OCI-LY3 (cell line): Measurements from ENCODE around the gene LDLR.

Source experiments
- H2AFZ ChIP-seq: fragments of 200-600, 300-600 bp; shearing (Covaris generic); 2 replicates; pipeline ENCODE4 v1.6.0; 2014; ENCODE audit warnings: antibody characterized with exemption, low read depth, low read length
- H3K27ac ChIP-seq: fragments of 200-600, 300-600 bp; sonication (generic); 2 replicates; pipeline ENCODE4 v1.5.1; 2014; ENCODE audit warnings: mild to moderate bottlenecking, low read length, moderate library complexity, mixed read lengths
- H3K27me3 ChIP-seq: fragments of 200-600, 300-600 bp; sonication (generic); 2 replicates; pipeline ENCODE4 v1.6.1; 2014; ENCODE audit warnings: low read depth, low read length, mixed read lengths
- H3K36me3 ChIP-seq: fragments of 200-600, 300-600 bp; sonication (generic); replicated peaks from 2 replicates; pipeline ENCODE3; 2014; ENCODE audit warnings: low read depth, low read length, mixed read lengths
- H3K4me1 ChIP-seq: fragments of 300-600, 200-600 bp; sonication (generic); 2 replicates; pipeline ENCODE4 v1.6.1; 2014; ENCODE audit warnings: low read length, mixed read lengths
- H3K4me2 ChIP-seq: fragments of 200-600, 300-600 bp; sonication (generic); 2 replicates; pipeline ENCODE4 v1.6.1; 2014; ENCODE audit warnings: low read length, mixed read lengths
- H3K4me3 ChIP-seq: fragments of 300-600, 200-600 bp; sonication (generic); 2 replicates; pipeline ENCODE4 v1.5.1; 2014; ENCODE audit warnings: antibody characterized with exemption, mild to moderate bottlenecking, low read length, moderate library complexity
- H3K79me2 ChIP-seq: fragments of 300-600, 200-600 bp; shearing (Covaris generic); 2 replicates; pipeline ENCODE4 v1.6.1; 2014; ENCODE audit warnings: mild to moderate bottlenecking, low read length, mixed read lengths
- H3K9ac ChIP-seq: fragments of 300-600, 200-600 bp; shearing (Covaris generic); 2 replicates; pipeline ENCODE4 v1.6.0; 2014; ENCODE audit warnings: mild to moderate bottlenecking, low read length, moderate library complexity
- H3K9me3 ChIP-seq: fragments of 200-600, 300-600 bp; shearing (Covaris generic); 2 replicates; pipeline ENCODE4 v1.6.1; 2014; ENCODE audit warnings: low read length, mixed read lengths; ENCODE audit not compliant: insufficient read depth
- H4K20me1 ChIP-seq: fragments of 200-600, 300-600 bp; sonication (generic); 2 replicates; pipeline ENCODE4 v1.6.1; 2016; ENCODE audit warnings: low read length, mixed read lengths; ENCODE audit not compliant: insufficient read depth
- CTCF ChIP-seq: fragments of 200-600, 300-600 bp; sonication (generic); IDR thresholded peaks from 2 replicates; pipeline ENCODE4 v1.5.1; 2014; ENCODE audit warnings: antibody characterized with exemption, low read length, low read depth
- EZH2phosphoT487 ChIP-seq: fragments of 200-600 bp; shearing (Covaris generic); IDR thresholded peaks from 2 replicates; pipeline ENCODE4 v1.6.1; 2018; ENCODE audit warnings: antibody characterized with exemption, mixed run types, low read depth

LDLR gene

DNA sequence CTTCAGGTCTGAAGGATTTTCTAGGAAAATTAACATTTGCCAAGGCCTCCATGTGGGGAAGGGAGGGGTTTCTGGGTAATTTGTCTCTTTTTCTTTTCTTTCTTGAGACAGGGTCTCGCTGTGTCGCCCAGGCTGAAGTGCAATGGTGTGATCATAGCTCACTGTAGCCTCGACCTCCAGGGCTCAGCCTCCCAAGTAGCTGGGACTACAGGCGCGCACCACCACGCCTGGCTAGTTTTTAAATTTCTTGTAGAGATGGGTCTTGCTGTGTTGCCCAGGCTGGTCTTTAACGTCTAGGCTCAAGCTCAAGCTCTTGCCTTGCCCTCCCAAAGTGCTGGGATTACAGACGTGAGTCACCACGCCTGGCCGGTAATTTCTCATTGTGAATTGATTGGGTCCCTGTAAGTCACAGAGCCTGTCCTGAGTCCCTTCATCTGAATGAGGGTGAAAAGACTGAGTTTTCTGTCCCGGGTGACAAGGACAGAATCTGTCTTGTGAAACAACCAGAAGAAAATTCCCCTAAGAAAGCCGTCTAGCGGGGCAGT lies 76.3 kb downstream of the LDLR start:
- no peaks in the 10 kb centered on the region for H3K27me3 ChIP-seq
- no peak overlapping the region for H3K4me3 ChIP-seq
- H3K36me3 ChIP-seq = no peaks in the 10 kb centered on the region
- no peaks in the 10 kb centered on the region for H4K20me1 ChIP-seq
- no peaks in the 10 kb centered on the region for H3K79me2 ChIP-seq
- no peak for TF ChIP-seq EZH2phosphoT487
- TF ChIP-seq CTCF = no peak
- no peak overlapping the region for H3K27ac ChIP-seq
- no peaks in the 10 kb centered on the region for H3K4me1 ChIP-seq
- H3K4me2 ChIP-seq = no peak overlapping the region
- H3K9me3 ChIP-seq = no peaks in the 10 kb centered on the region
- no peak overlapping the region for H2AFZ ChIP-seq
- no peak overlapping the region for H3K9ac ChIP-seq

- H2AFZ ChIP-seq = no peak overlapping the region
- no peak overlapping the region for H3K9ac ChIP-seq
- no peak overlapping the region for H3K27ac ChIP-seq
- H3K9me3 ChIP-seq = no peaks in the 10 kb centered on the region
- H3K27me3 ChIP-seq = no peaks in the 10 kb centered on the region
- no peak for TF ChIP-seq EZH2phosphoT487
- no peak for TF ChIP-seq CTCF
- H4K20me1 ChIP-seq = no peaks in the 10 kb centered on the region
- H3K79me2 ChIP-seq = no peaks in the 10 kb centered on the region
- no peak overlapping the region for H3K4me2 ChIP-seq
- no peak overlapping the region for H3K4me3 ChIP-seq
- no peaks in the 10 kb centered on the region for H3K4me1 ChIP-seq
- H3K36me3 ChIP-seq = no peaks in the 10 kb centered on the region
These were observed 77.2 kb downstream of the LDLR start for GRCh38 chr19:11166281-11167142.

- Histone ChIP-seq H3K27me3 (no peaks in the 10 kb centered on the region), H3K27ac (no peak overlapping the region), H3K36me3 (no peaks in the 10 kb centered on the region), H3K4me2 (no peak overlapping the region), H3K4me1 (no peaks in the 10 kb centered on the region), H3K9ac (no peak overlapping the region), H3K9me3 (no peaks in the 10 kb centered on the region), H2AFZ (no peak overlapping the region), H4K20me1 (no peaks in the 10 kb centered on the region), H3K79me2 (no peaks in the 10 kb centered on the region), H3K4me3 (no peak overlapping the region)
- TF ChIP-seq EZH2phosphoT487 (no peak), CTCF (no peak)
These were observed 79.3 kb downstream of the LDLR start for GRCh38 chr19:11168568-11168967.

DNA sequence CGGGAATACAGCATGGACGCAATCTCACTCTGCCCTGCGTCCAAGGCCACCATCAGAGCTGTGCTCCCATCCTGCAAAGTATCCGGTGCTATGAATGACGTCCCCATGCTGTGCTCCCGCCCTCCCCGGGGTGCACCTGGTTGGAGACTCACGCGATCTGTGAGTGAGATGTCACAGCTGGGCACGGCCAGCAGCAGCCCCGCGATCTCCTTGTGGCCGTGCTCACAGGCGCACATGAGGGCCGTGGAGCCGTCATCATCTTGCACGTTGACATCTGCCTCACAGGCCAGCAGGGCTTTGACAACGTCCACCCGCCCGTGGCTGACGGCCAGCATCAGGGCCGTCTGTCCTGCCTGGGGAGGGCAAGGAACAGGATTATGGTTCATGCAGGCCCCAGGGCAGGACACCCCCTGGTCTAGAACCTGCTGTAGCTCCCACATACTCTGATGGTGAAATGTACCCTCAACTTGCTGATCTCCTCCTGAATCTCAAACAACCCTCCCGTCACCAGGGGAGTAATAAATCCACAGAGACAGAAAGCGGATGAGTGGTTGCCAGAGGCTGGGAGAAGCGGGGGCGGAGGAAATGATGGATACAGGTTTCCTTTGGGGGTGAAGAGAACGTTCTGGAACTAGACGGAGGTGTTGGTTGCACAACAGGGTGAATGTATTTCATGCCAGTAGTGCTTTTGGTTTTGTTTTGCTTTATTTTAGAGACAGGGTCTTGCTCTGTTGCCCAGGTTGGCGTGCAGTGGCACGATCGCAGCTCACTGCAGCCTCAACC lies 80.8 kb downstream of the LDLR start:
- Histone ChIP-seq H3K27ac (no peak overlapping the region), H2AFZ (no peak overlapping the region), H3K9me3 (no peaks in the 10 kb centered on the region), H3K36me3 (peaks cover 4% of the 10 kb centered on the region), H3K9ac (no peak overlapping the region), H3K27me3 (no peaks in the 10 kb centered on the region), H3K4me3 (no peak overlapping the region), H3K4me2 (no peak overlapping the region), H4K20me1 (no peaks in the 10 kb centered on the region), H3K79me2 (no peaks in the 10 kb centered on the region), H3K4me1 (no peaks in the 10 kb centered on the region)
- TF ChIP-seq EZH2phosphoT487 (no peak), CTCF (no peak)
